HFF-Myc (cell line): ENCODE data around the gene SLC17A2.

Experiments used
- DNase-seq: peaks from one replicate; pipeline ENCODE4 v3.0.0-alpha.2; 2011; ENCODE audit warnings: low read depth; ENCODE audit errors: extremely low read depth
- H3K4me3 ChIP-seq: replicated peaks from 2 replicates; pipeline ENCODE4 v1.5.1; 2011; ENCODE audit warnings: low read depth, mild to moderate bottlenecking, control low read depth, low read length
- TF ChIP-seq, protein P1 (sequence below): IDR thresholded peaks from 2 replicates; pipeline ENCODE4 v1.5.1; 2012; ENCODE audit warnings: mild to moderate bottlenecking, low read depth, low read length, control low read depth; ENCODE audit errors: missing control alignments

SLC17A2 gene

DNA sequence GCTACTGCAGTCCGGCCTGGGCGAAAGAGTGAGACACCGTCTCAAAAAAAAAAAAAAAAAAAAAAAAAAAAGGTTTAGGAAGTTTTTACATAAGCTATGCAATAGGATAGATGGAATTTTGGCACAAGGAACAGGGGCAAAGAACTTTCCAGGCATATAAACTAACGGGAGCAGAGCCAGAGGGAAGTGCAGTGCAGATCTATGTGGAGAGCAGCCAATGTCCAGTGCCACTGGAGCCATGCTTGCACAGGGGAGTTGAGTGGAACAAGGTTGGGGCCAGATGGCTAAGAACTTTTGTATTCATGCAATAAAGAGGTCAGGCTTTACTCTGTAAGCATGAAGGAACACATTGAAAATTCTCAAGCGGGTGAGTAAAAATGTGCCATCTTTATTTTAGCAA is 10.8 kb downstream of the SLC17A2 start:
- no peak overlapping the region for H3K4me3 ChIP-seq
- TF ChIP-seq, protein P1, sequence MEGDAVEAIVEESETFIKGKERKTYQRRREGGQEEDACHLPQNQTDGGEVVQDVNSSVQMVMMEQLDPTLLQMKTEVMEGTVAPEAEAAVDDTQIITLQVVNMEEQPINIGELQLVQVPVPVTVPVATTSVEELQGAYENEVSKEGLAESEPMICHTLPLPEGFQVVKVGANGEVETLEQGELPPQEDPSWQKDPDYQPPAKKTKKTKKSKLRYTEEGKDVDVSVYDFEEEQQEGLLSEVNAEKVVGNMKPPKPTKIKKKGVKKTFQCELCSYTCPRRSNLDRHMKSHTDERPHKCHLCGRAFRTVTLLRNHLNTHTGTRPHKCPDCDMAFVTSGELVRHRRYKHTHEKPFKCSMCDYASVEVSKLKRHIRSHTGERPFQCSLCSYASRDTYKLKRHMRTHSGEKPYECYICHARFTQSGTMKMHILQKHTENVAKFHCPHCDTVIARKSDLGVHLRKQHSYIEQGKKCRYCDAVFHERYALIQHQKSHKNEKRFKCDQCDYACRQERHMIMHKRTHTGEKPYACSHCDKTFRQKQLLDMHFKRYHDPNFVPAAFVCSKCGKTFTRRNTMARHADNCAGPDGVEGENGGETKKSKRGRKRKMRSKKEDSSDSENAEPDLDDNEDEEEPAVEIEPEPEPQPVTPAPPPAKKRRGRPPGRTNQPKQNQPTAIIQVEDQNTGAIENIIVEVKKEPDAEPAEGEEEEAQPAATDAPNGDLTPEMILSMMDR, result no peak
- no peak for DNase-seq

DNA sequence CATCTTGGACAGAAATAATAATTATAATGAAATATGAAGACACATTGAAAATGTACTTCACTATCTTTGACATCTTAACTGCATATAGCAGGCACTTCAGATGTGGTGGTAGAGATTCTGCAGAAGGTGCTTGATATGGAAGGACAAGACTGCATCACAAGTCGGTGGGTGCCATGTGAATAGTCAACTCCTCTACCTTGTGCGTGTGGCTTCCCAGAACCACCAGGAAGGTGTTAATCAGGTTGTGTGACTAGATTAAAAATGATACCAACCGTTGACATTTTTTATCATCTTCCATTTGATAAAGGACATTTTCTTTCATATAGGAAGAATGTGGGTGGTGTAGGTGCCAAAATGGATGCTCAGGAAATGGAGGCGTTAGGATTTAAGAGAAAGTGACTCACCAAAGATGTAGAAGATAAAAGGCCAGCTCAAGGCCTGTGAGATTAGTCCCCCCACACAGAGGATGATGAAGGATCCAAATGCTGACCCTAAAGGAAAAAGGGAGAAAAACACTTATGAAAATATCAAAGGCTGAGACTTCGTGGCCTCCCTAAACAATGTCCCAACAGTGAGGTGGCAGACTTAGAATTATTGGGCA is 12.3 kb downstream of the SLC17A2 start:
- TF ChIP-seq, protein P1, result no peak
- no peak for DNase-seq
- H3K4me3 ChIP-seq, result no peak overlapping the region

DNA sequence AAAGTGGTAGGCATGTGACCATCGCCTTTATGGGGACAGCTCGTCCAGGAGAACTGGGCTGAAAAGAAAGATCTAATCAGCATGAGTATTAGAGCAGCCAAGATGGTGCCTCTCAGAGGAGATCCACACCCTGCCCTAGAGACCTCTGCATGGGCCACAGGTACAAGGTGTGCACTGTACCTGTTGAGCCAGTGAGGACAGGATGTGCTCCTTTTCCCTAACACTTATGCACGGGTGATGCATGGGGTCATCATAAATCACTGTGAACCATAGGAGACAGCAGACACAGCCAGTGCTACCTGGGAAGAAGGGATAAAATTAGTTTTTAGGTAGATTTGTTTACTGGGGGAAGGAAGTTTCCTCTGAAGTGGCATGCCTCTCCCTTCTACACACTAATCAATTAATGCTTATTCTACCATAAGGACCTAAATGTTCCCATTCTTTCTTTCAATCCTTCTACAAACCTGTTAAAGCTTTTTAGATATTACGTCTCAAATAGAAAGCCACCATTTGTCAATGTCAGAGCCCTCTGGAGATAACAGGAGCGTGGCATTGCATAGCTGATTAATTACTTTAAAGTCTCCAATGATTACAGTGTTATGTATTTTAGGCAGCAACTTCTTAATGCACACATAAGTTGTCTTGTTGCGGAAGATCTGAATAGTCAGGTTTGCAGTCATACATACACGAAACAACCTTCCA is 13.6 kb downstream of the SLC17A2 start:
- DNase-seq, result no peak
- TF ChIP-seq, protein P1, result no peak
- no peak overlapping the region for H3K4me3 ChIP-seq

DNA sequence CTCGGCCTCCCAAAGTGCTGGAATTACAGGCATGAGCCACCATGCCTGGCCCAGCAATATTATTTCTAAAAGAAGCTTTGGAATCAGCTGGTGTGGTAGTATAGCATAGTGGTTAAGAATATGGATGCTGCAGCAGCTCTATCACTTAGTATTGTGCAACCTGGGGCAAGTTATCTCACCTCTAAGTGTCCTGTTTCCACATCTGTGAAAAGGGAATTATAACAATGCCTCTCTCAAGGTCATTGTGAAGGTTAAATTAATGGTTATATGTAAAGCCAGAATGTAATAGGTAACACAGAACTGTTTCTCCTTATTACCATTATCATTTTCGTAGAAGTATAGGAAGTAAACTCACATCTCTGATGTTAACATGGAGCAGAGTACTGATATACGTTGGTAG is 14.2 kb downstream of the SLC17A2 start:
- no peak for DNase-seq
- TF ChIP-seq, protein P1, result no peak

DNA sequence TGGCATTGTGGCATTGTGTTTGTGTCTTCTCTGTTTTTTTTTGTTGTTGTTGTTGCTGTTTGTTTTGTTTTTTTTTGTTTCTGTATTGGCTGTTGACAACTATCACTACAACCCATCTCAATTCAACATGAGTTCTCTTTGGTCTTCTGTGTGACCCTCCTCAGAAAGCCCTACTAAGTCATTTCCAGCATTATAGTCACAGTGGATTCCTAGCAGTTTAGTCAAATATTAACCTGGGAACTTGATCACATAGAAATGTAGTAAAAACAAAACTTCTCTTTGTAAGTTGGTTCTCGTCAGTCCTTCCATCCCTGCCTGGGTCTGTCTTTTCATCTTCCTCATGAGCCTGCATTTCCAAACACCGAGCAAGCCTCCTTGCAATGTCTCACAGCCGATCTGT is 16.8 kb downstream of the SLC17A2 start:
- TF ChIP-seq, protein P1, result no peak
- no peak for DNase-seq
- no peak overlapping the region for H3K4me3 ChIP-seq

More for the DNA sequence above, 14.2 kb downstream of the SLC17A2 start:
- H3K4me3 ChIP-seq, result no peak overlapping the region

DNA sequence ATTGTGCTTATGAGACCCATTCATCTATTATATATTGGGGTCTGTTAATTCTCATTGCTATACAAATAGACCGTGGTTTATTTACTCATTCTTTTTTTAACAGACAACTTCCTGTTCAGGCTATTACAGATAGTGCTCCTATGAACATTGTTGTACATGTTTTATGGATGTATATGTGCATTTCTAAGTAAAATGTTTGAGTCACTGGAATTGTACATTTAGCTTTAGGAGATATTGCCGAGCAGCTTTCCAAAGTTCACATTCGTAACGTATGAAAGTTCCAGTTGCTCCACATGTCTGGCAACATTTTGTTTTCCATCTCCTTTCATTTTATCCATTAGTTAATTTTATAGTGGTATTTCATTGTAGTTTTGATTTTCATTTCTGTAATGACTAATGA is 19.1 kb downstream of the SLC17A2 start:
- no peak overlapping the region for H3K4me3 ChIP-seq
- TF ChIP-seq, protein P1, result no peak
- no peak for DNase-seq
